GM23248 (cell line): ENCODE data around the gene CHRM4.

ENCODE experiments used
- EZH2 ChIP-seq: fragments of 200-600 bp; sonication (generic); IDR thresholded peaks from 2 replicates; pipeline ENCODE4 v1.6.1; 2018; ENCODE audit warnings: antibody characterized with exemption, mild to moderate bottlenecking; ENCODE audit not compliant: insufficient read depth, poor library complexity, severe bottlenecking
- EZH2phosphoT487 ChIP-seq: fragments of 200-600 bp; sonication (generic); IDR thresholded peaks from 2 replicates; pipeline ENCODE4 v1.6.1; 2018; ENCODE audit warnings: antibody characterized with exemption, moderate library complexity, mild to moderate bottlenecking, low read depth; ENCODE audit not compliant: insufficient read depth

- no peak for TF ChIP-seq EZH2
- no peak for TF ChIP-seq EZH2phosphoT487
Observed at GRCh38 chr11:46351148-46351547, 40.4 kb downstream of the CHRM4 start.
